ENCODE measurements around the gene DCAF7. TPM values are rescaled to one million over a fixed set of nuclear protein-coding genes. Genes with fewer than 3 reads are reported as not detected.
A peak's percentile ranks its signal among the peaks of the same experiment; 100 is the strongest.

The DCAF7 gene
- total RNA-seq, 4 donors from 2014 or later = 16.5 to 34.1 (median 22.0) TPM

DNA sequence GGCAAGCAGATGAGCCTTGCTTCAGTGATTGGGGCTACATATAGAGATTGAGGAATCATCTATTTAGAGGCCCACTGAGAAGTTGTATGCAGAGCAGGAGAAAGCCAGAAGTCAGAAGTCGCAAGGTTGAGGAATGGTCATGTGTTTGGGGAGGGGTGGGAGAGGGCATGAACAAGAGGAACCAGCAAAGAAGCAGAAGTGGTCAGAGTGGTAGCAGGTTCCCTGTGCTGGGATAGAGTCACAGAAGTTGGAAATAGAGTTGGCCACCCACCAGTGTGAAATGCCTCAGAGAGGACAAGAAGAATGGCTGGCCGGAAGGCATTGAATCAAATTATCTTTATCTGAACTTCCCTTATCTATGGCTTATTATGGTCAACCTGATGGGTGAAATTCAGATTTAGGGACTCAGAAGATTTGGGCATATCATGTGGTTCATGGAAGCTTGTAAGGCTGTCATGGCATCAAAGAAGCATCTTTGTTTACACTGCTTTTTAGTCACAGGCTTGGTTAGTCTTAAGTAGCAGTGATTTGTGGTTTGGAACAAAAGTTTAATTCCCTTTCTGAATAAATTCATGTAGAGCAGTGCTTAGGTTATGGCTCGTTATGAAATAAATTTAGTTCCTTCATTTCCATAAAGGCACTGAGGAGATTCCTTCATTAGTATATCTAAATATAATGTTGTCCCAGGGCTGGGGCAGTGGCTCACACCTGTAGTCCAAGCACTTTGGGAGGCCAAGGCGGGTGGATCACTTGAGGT lies 91.6 kb downstream of the DCAF7 start:
- H3K4me1 ChIP-seq = peaks cover 24 to 28% of the 10 kb centered on the region in 2 donors

More for the DNA sequence above, 91.6 kb downstream of the DCAF7 start:
- DNase-seq (peak; percentile 17 to 44), ATAC-seq (no peak)
- H3K27me3 ChIP-seq = no peaks in the 10 kb centered on the region
- in situ Hi-C loops (cut with MboI; ENCODE audit: low sequenced_read_pairs in 4 of 4) = no loop called here
- intact Hi-C loops (cut with DNase I; ENCODE audit: low total_unique reads) = no loop called here
- no peak overlapping the region for H3K4me3 ChIP-seq
- H3K36me3 ChIP-seq = peaks cover 0 to 6% of the 10 kb centered on the region in 2 donors
- H3K27ac ChIP-seq = no peak overlapping the region
- TF ChIP-seq, protein P1, sequence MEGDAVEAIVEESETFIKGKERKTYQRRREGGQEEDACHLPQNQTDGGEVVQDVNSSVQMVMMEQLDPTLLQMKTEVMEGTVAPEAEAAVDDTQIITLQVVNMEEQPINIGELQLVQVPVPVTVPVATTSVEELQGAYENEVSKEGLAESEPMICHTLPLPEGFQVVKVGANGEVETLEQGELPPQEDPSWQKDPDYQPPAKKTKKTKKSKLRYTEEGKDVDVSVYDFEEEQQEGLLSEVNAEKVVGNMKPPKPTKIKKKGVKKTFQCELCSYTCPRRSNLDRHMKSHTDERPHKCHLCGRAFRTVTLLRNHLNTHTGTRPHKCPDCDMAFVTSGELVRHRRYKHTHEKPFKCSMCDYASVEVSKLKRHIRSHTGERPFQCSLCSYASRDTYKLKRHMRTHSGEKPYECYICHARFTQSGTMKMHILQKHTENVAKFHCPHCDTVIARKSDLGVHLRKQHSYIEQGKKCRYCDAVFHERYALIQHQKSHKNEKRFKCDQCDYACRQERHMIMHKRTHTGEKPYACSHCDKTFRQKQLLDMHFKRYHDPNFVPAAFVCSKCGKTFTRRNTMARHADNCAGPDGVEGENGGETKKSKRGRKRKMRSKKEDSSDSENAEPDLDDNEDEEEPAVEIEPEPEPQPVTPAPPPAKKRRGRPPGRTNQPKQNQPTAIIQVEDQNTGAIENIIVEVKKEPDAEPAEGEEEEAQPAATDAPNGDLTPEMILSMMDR (IDR thresholded peaks at IDR 0.05 in 4 of 5, conservative IDR thresholded peaks at IDR 0.05 in 1 of 5) = no peak
- no peak for TF ChIP-seq POLR2A (IDR thresholded peaks at IDR 0.05)
- no peaks in the 10 kb centered on the region for H3K9me3 ChIP-seq

Other genes starting within 250 kb of the DCAF7 start
- gene CYB561, start 104.2 kb upstream of the DCAF7 start, total RNA-seq = 1 to 10 TPM; 2.2 to 6.5 (median 3.9) TPM
- gene ACE, start 73.4 kb upstream of the DCAF7 start, total RNA-seq = 1 to 10 TPM; 1.7 to 6.3 (median 4.8) TPM
- not detected for gene KCNH6, start 27.1 kb upstream of the DCAF7 start, total RNA-seq
- gene TACO1, start 50.4 kb downstream of the DCAF7 start, total RNA-seq = 10 to 100 TPM; 28.7 to 37.4 (median 30.6) TPM
- gene MAP3K3, start 71.9 kb downstream of the DCAF7 start, total RNA-seq = 10 to 100 TPM; 21.8 to 58.7 (median 29.7) TPM
- 1 to 10 TPM in 3 of 4 donors, under 1 TPM in 1; 0.97 to 2.8 (median 1.5) TPM for gene LIMD2, start 149.6 kb downstream of the DCAF7 start, total RNA-seq
- 10 to 100 TPM in 1 of 4 donors, 1 to 10 TPM in 3; 7.5 to 15.0 (median 8.6) TPM for gene STRADA, start 191.3 kb downstream of the DCAF7 start, total RNA-seq
- 100 to 1,000 TPM in 1 of 4 donors, 10 to 100 TPM in 3; 81.0 to 110 (median 86.8) TPM for gene CCDC47, start 223.1 kb downstream of the DCAF7 start, total RNA-seq
- gene DDX42, start 223.7 kb downstream of the DCAF7 start, total RNA-seq = 10 to 100 TPM; 35.9 to 71.6 (median 56.8) TPM

Measured in gastrocnemius medialis (tissue), 4 donors.